Activated naive CD8-positive, alpha-beta T cell treated with anti-CD3 and anti-CD28 coated beads, Interleukin-2, amount 50 U/mL, for 24 hours (primary cell): ENCODE results near the gene DNAJB9.
"Not testable (repeated sequence)": the region's sequence is repeated elsewhere in the genome, so short reads cannot be mapped to it uniquely, and the experiment has no call there.

Experiments used
- ATAC-seq: fragments of 150-1000 bp; cut with Tn5 transposase; one replicate; pipeline ENCODE4 v1.10.0; 2021
- DNase-seq: peaks from one replicate; pipeline ENCODE4 v3.0.0; 2021
- H3K27ac Mint-ChIP-seq: one replicate; pipeline ENCODE4 v1.8.0; 2021; ENCODE audit warnings: mild to moderate bottlenecking, mixed read lengths
- H3K27me3 Mint-ChIP-seq: one replicate; pipeline ENCODE4 v1.8.0; 2021; ENCODE audit warnings: mixed read lengths
- H3K36me3 Mint-ChIP-seq: one replicate; pipeline ENCODE4 v1.8.0; 2021; ENCODE audit warnings: low read depth, mixed read lengths
- H3K4me1 Mint-ChIP-seq: one replicate; pipeline ENCODE4 v1.8.0; 2021; ENCODE audit warnings: mixed read lengths
- H3K4me3 Mint-ChIP-seq: one replicate; pipeline ENCODE4 v1.8.0; 2021; ENCODE audit warnings: mild to moderate bottlenecking, moderate library complexity, mixed read lengths
- H3K9me3 Mint-ChIP-seq: one replicate; pipeline ENCODE4 v1.8.0; 2021; ENCODE audit warnings: mixed read lengths

The DNAJB9 gene

DNA sequence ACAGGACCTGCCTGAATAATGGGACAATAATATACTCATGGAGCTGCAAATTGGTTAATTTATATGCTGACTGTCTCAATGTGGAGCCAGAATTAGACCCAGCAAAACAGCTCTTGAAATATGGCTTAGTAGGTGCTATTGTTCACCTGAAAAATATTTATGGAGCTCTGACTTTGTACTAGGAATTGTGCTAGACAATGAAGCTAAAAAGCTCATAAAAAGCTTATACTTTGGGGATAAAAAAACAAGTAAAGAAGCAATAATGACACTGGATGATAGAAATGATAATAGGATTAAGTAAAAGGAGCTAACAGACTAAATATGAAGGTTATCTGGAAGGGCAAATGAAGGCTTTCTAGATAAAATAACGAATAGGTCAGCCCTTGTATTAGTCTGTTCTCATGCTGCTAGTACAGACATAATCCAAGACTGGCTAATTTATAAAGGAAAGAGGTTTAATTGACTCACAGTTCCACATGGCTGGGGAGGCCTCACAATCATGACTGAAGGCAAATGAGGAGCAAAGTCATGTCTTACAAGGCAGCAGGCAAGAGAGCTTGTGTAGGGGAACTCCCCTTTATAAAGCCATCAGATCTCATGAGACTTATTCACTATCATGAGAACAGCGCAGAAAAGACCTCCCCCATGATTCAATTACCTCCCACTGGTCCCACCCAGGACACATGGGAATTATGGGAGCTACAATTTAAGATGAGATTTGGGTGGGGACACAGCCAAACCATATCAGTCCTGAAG is 21.4 kb upstream of the DNAJB9 start:
- H3K27ac Mint-ChIP-seq, DNase-seq, H3K4me3 Mint-ChIP-seq, H3K27me3 Mint-ChIP-seq, H3K36me3 Mint-ChIP-seq, H3K4me1 Mint-ChIP-seq, ATAC-seq, H3K9me3 Mint-ChIP-seq: not testable (repeated sequence)

DNA sequence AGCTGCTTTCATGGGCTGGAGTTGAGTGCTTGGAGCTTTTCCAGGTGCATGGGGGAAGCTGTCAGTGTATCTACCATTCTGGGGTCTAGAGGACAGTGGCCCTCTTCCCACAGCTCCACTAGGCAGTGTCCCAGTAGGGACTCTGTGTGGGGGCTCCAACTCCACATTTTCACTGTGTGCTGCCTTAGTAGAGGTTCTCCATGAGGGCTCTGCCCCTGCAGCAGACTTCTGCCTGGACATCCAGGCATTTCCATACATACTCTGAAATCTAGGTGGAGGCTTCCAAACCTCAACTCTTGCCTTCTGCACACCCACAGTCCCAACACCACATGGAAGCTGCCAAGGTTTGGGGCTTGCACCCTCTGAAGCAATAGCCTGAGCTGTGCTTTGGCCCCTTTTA is 13.0 kb upstream of the DNAJB9 start:
- not testable (repeated sequence) for DNase-seq, ATAC-seq, H3K27me3 Mint-ChIP-seq, H3K4me1 Mint-ChIP-seq, H3K27ac Mint-ChIP-seq, H3K4me3 Mint-ChIP-seq
- peaks cover 16% of the 10 kb centered on the region for H3K36me3 Mint-ChIP-seq
- H3K9me3 Mint-ChIP-seq, result peaks cover 17% of the 10 kb centered on the region

DNA sequence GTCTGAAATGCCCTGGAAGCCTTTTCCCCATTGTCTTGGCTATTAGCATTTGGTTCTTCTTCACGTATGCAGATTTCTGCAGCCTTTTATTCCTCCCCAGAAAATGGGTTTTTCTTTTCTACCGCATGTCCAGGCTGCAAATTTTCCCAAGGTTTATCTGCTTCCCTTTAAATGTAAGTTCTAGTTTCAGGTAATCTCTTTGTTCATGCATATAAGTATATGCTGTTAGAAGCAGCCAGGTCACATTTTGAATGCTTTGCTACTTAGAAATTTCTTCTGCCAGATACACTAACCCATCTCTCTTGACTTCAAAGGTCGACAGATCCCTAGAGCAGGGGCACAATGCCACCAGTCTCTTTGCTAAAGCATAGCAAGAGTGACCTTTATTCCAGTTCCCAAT is 12.5 kb upstream of the DNAJB9 start:
- Mint-ChIP-seq H3K4me1 (peaks cover 2% of the 10 kb centered on the region), H3K27ac (no peak overlapping the region), H3K36me3 (peaks cover 17% of the 10 kb centered on the region), H3K27me3 (no peaks in the 10 kb centered on the region), H3K4me3 (no peak overlapping the region), H3K9me3 (peaks cover 17% of the 10 kb centered on the region)
- ATAC-seq, result no peak
- no peak for DNase-seq

DNA sequence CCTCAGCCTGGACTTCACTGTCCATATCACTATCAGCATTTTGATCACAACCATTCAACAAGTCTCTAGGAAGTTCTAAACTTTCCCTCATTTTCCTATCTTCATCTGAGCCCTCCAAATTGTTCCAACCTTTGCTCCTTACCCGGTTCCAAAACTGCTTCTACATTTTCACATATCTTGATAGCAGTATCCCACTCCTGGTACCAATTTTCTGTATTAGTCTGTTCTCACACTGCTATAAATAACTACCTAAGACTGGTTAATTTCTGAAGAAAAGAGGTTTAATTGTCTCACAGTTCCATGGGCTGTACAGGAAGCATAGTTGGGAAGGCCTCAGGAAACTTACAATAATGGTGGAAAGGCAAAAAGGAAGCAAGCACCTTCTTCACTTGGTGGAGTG is 12.1 kb upstream of the DNAJB9 start:
- H3K36me3 Mint-ChIP-seq, result peaks cover 20% of the 10 kb centered on the region
- no peak for ATAC-seq
- no peak for DNase-seq
- no peak overlapping the region for H3K27ac Mint-ChIP-seq
- peaks cover 17% of the 10 kb centered on the region for H3K9me3 Mint-ChIP-seq
- no peak overlapping the region for H3K4me3 Mint-ChIP-seq
- H3K27me3 Mint-ChIP-seq, result no peaks in the 10 kb centered on the region
- peaks cover 2% of the 10 kb centered on the region for H3K4me1 Mint-ChIP-seq

DNA sequence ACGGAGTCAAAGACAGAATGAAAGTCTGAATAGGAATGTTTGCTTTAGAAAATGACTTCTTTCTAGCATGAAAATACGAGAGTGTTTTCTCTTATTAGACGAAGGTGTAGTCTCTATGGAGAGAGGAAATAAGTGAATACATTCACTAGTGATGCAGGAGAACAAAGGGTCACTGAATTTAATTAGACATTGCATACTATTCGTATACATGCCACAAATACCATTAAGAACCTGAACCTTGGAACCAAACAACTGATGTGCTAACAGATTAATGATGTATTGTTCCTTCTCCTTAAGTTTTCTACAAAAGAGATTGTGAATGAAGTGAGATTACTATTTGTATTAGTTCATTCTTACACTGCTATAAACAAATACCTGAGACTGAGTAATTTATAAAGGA is 10.4 kb upstream of the DNAJB9 start:
- peaks cover 2% of the 10 kb centered on the region for H3K4me1 Mint-ChIP-seq
- DNase-seq, result no peak
- no peak overlapping the region for H3K4me3 Mint-ChIP-seq
- no peaks in the 10 kb centered on the region for H3K27me3 Mint-ChIP-seq
- H3K27ac Mint-ChIP-seq, result no peak overlapping the region
- peaks cover 28% of the 10 kb centered on the region for H3K36me3 Mint-ChIP-seq
- no peak for ATAC-seq
- peaks cover 17% of the 10 kb centered on the region for H3K9me3 Mint-ChIP-seq

DNA sequence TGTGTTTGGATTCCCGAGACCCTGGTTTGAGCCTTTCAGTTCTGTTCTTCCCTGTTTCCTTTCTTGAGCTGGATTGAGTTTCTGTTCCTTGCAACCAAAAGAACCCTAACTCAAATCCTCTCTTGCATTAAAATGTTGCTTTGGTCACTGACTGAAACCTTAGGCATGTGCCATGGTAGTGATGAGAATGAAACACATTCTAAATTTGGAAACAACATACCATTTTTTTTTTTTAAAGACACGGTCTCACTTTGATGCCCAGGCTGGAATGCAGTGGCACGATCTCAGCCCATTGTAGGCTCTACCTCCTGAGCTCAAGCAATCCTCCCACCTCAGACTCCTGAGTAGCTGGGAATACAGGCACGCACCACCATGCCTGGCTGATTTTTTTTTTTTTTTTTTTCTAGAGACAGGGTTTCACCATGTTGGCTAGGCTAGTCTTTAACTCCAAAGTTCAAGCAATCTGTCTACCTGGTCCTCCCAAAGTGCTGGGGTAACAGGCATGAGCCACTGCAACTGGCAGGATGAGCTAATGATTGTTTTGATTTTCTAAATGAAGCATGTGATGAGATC is 8.5 kb upstream of the DNAJB9 start:
- no peak for DNase-seq
- Mint-ChIP-seq H3K9me3 (peaks cover 20% of the 10 kb centered on the region), H3K27ac (no peak overlapping the region), H3K36me3 (peaks cover 43% of the 10 kb centered on the region), H3K4me1 (peaks cover 6% of the 10 kb centered on the region), H3K27me3 (no peaks in the 10 kb centered on the region), H3K4me3 (no peak overlapping the region)
- ATAC-seq, result no peak

DNA sequence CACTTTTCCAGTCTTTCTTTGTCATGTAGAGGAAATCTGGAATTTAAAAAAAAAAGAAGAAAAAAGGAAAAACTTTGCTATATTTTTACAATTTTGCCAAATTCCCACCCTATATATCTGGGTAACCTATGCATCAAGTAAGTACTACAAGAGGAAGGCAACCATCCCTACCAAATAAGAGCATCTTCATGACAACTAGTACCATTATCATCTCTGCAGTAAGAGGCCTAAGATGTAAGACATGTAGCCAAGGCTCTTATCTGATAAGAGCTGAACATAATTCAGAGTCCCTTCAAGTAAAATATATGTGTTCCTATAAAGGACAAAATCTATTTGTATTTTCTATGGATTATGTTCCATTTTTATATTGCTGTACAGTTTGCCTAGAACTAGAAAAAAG is 3.7 kb upstream of the DNAJB9 start:
- Mint-ChIP-seq H3K36me3 (peaks cover 51% of the 10 kb centered on the region), H3K4me1 (peaks cover 36% of the 10 kb centered on the region), H3K27ac (no peak overlapping the region), H3K27me3 (peaks cover 2% of the 10 kb centered on the region), H3K9me3 (peaks cover 6% of the 10 kb centered on the region), H3K4me3 (no peak overlapping the region)
- DNase-seq, result no peak
- no peak for ATAC-seq

DNA sequence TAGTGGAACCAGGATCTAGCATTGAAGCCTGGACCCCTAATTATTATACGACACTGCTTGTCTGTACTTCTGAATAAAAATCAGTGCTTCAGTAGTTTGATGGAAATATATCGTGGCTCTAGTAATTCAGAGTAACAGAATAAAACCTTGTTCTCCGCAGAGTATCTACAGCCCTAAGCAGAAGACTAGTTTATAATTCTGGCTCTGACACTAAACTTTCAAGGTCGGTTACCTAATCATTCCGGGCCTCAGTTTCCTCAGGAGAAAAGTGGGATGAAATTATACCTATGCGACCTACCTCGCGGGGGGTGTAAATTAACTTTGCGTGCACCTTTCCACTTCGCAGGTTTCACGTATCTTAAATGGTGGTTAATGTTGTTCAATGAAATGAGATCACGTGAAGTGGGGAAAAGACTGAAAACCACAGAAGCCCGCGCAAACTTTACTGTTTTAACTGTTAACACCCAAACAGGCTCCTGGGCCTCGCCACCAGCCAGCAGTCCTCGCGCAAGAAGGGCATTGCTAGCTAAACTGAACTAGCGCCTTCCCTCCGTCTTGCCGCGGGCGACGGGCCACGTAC is 783 bp upstream of the DNAJB9 start:
- peaks cover 2% of the 10 kb centered on the region for H3K27me3 Mint-ChIP-seq
- ATAC-seq, result no peak
- H3K4me3 Mint-ChIP-seq, result peak overlapping the region; percentile 98
- peaks cover 6% of the 10 kb centered on the region for H3K9me3 Mint-ChIP-seq
- H3K4me1 Mint-ChIP-seq, result peaks cover 59% of the 10 kb centered on the region
- DNase-seq, result no peak
- H3K27ac Mint-ChIP-seq, result peak overlapping the region; percentile 99
- H3K36me3 Mint-ChIP-seq, result peaks cover 57% of the 10 kb centered on the region

DNA sequence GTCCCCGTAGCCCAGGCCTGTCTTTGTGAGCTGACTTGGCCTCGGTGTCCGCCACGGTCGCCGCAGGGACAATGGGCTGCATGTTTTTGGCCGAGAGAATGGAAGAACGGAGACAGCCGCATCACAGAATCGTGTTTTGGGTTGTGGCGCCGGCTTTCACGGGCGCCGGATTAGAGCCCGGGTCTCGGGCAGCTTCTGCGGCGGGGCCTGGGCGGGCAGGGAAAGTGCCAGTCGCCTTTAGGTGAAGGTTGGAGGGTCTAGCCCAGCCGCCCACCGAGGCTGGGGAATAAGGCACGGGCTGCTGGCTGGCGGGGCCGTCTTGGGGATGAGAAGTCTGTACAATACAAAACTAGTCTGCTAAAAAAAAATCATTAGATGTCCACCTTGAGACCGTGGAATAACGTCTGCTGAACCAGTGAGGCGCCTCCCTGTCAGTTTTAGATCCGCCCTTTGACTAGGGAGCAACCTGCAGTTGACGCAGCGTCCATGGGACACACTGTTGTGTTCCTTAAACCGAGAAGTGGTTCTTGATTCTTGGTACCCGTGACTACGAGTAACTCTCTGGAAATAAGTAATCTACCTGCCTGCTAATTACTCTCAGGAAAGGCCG is 577 bp downstream of the DNAJB9 start:
- peaks cover 6% of the 10 kb centered on the region for H3K9me3 Mint-ChIP-seq
- peaks cover 54% of the 10 kb centered on the region for H3K36me3 Mint-ChIP-seq
- ATAC-seq (peak; percentile 5), DNase-seq (peak; percentile 31)
- peak overlapping the region; percentile 98 for H3K4me3 Mint-ChIP-seq
- H3K27me3 Mint-ChIP-seq, result peaks cover 2% of the 10 kb centered on the region
- peak overlapping the region; percentile 99 for H3K27ac Mint-ChIP-seq
- H3K4me1 Mint-ChIP-seq, result peaks cover 62% of the 10 kb centered on the region

DNA sequence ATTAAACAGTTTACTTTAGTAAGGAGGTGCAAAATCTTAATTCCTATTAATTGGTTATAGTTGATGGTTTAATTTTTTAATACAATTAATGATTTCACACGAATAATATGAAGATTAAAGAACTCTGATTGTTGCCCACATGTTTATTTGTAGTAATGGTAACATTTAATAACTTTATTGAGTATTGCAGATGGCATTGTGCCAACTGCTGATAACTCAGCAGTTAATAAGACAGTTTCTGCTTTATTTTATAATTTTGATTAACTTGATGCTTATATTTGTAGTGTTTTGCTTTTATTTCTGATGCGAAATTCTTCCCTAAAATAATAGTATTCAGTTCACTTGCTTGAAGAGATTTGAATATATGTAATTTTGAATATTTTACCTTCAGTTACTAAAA is 2.8 kb downstream of the DNAJB9 start:
- peaks cover 54% of the 10 kb centered on the region for H3K4me1 Mint-ChIP-seq
- H3K4me3 Mint-ChIP-seq, result no peak overlapping the region
- no peak for ATAC-seq
- H3K9me3 Mint-ChIP-seq, result no peaks in the 10 kb centered on the region
- H3K27me3 Mint-ChIP-seq, result peaks cover 2% of the 10 kb centered on the region
- H3K27ac Mint-ChIP-seq, result no peak overlapping the region
- DNase-seq, result no peak
- peaks cover 56% of the 10 kb centered on the region for H3K36me3 Mint-ChIP-seq

DNA sequence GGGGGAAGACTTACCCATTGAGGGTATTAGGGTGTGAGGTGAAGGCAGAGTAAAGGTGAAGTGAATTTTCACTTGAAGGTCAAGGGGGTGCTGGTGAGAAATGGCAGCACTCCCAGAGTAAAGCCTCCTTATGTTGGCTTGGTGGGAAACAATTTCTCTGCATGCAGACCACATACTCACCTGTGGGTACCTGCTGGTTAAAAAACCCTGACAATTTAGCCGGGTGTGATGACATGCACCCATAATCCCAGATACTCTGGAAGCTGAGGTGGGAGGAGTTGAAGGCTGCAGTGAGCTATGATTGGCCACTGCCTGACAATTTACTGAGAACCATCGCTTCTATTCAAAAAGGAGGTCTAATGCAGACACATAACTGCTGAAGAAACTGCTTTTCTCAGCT is 5.5 kb downstream of the DNAJB9 start:
- DNase-seq (no peak), ATAC-seq (no peak)
- no peaks in the 10 kb centered on the region for H3K27me3 Mint-ChIP-seq
- H3K27ac Mint-ChIP-seq, result no peak overlapping the region
- H3K4me1 Mint-ChIP-seq, result peaks cover 36% of the 10 kb centered on the region
- H3K9me3 Mint-ChIP-seq, result no peaks in the 10 kb centered on the region
- H3K4me3 Mint-ChIP-seq, result no peak overlapping the region
- peaks cover 56% of the 10 kb centered on the region for H3K36me3 Mint-ChIP-seq

DNA sequence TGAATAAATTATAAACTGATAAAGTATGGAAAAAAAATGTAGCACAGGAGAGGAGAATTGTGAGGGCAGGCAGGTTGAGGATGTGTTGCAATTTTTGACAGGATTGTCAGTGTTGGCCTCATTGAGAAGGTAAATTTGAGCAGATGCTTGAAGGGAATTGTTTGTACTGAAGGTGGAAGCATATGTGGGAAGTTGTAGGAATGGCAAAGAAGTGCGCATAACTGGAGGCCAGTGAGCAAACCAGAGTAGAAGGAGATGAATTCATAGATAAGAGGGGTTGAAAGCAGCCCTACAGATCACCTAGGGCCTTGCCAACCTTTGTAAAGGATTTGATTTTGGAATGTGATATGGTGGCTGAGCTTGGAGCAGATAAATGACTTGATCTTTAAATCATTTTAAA is 6.4 kb downstream of the DNAJB9 start:
- Mint-ChIP-seq H3K4me1 (peaks cover 32% of the 10 kb centered on the region), H3K27me3 (no peaks in the 10 kb centered on the region), H3K27ac (no peak overlapping the region), H3K4me3 (no peak overlapping the region), H3K9me3 (no peaks in the 10 kb centered on the region), H3K36me3 (peaks cover 58% of the 10 kb centered on the region)
- no peak for ATAC-seq
- no peak for DNase-seq

DNA sequence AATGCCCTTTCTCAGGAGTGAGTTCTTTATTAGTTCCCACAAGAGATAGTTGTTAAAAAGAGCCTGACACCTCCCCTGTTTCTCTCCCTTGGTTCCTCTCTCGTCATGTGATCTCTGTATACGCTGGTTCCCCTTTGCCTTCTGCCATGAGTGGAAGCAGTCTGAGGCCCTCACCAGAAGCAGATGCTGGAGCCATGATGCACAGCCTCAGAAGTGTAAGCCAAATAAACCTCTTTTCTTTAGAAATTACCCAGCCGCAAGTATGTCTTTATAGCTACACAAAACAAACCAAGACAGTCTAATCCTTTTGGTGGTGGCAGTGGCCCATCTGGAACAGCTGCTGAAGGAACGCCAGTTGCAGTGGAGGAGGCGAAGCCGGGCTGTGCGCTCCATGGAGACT is 9.3 kb downstream of the DNAJB9 start:
- ATAC-seq, result no peak
- Mint-ChIP-seq H3K27me3 (no peaks in the 10 kb centered on the region), H3K27ac (no peak overlapping the region), H3K36me3 (peaks cover 39% of the 10 kb centered on the region), H3K4me3 (no peak overlapping the region), H3K9me3 (no peaks in the 10 kb centered on the region), H3K4me1 (peaks cover 10% of the 10 kb centered on the region)
- no peak for DNase-seq

DNA sequence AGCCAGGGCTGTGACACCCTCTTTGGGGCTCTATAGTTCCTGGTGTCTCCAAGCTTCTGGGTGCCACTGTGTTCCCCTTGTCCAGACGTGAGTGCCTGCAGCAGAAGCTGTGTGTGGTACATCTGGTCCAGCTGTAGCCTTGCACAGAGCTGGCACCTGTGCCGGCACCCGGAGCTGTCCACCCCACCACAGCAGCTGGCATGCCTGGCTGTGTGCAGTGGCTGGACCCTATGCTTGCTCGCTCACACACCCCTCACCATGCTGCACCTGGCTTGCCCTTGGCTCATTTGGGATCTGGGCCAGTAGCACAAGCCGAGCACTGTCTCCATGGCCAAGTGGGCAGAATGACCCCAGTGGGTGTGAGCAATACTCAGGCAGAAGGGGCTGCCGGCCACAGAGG is 10.6 kb downstream of the DNAJB9 start:
- Mint-ChIP-seq H3K27me3 (no peaks in the 10 kb centered on the region), H3K36me3 (peaks cover 30% of the 10 kb centered on the region), H3K4me1 (peaks cover 8% of the 10 kb centered on the region), H3K4me3 (no peak overlapping the region), H3K9me3 (no peaks in the 10 kb centered on the region), H3K27ac (no peak overlapping the region)
- DNase-seq, result no peak
- ATAC-seq, result no peak
